DND-41 (cell line): ENCODE results near the gene COBL.

ENCODE experiments used
- ATAC-seq: fragments of 200-7000 bp; cut with Tn5 transposase; 3 replicates; pipeline ENCODE4 v1.9.1; 2021; ENCODE audit warnings: low read depth; ENCODE audit not compliant: insufficient read depth
- DNase-seq: peaks from one replicate; pipeline ENCODE4 v3.0.0-alpha.2; 2020
- H2AFZ ChIP-seq: 2 replicates; pipeline ENCODE4 v1.6.0; 2012; ENCODE audit warnings: low read depth, low read length
- H3K27ac ChIP-seq: 2 replicates; pipeline ENCODE4 v1.5.1; 2012; ENCODE audit warnings: low read length, inconsistent platforms
- H3K27me3 ChIP-seq: fragments of 200-600 bp; sonication (generic); 2 replicates; pipeline ENCODE4 v1.6.0; 2012; ENCODE audit warnings: low read length, mild to moderate bottlenecking, inconsistent platforms; ENCODE audit not compliant: insufficient read depth, poor library complexity
- H3K36me3 ChIP-seq: 2 replicates; pipeline ENCODE4 v1.5.1; 2012; ENCODE audit warnings: low read length, inconsistent platforms; ENCODE audit not compliant: insufficient read depth
- H3K4me1 ChIP-seq: 2 replicates; pipeline ENCODE4 v1.5.1; 2012; ENCODE audit warnings: mild to moderate bottlenecking, low read length; ENCODE audit not compliant: insufficient read depth
- H3K4me2 ChIP-seq: 2 replicates; pipeline ENCODE4 v1.6.0; 2012; ENCODE audit warnings: mild to moderate bottlenecking, moderate library complexity, low read length, inconsistent platforms; ENCODE audit not compliant: insufficient read depth
- H3K4me3 ChIP-seq, 2 experiments: fragments of 200-600 bp in 1 of 2; shearing (Covaris generic) in 1 of 2; 2 replicates each; pipeline ENCODE4 v1.5.1; 2012 to 2016; ENCODE audit warnings: inconsistent platforms in 2 of 2, low read length in 2 of 2, mild to moderate bottlenecking in 2 of 2, low read depth in 1 of 2, moderate library complexity in 1 of 2
- H3K79me2 ChIP-seq: 2 replicates; pipeline ENCODE4 v1.6.0; 2012; ENCODE audit warnings: low read length, inconsistent platforms; ENCODE audit not compliant: insufficient read depth
- H3K9ac ChIP-seq: 2 replicates; pipeline ENCODE4 v1.6.0; 2012; ENCODE audit warnings: low read depth, mild to moderate bottlenecking, inconsistent platforms, low read length, moderate library complexity
- H3K9me3 ChIP-seq: 2 replicates; pipeline ENCODE4 v1.5.1; 2012; ENCODE audit warnings: low read length, moderate library complexity, mild to moderate bottlenecking, inconsistent platforms; ENCODE audit not compliant: insufficient read depth, severe bottlenecking
- H4K20me1 ChIP-seq: 2 replicates; pipeline ENCODE4 v1.6.0; 2012; ENCODE audit warnings: low read length; ENCODE audit not compliant: insufficient read depth
- EZH2 ChIP-seq: IDR thresholded peaks from 3 replicates; pipeline ENCODE4 v1.6.1; 2012; ENCODE audit warnings: borderline replicate concordance, low read depth, mild to moderate bottlenecking, moderate library complexity, low read length, inconsistent platforms; ENCODE audit not compliant: severe bottlenecking
- TF ChIP-seq, protein P1 (sequence below): IDR thresholded peaks from 2 replicates; pipeline ENCODE4 v1.5.1; 2012; ENCODE audit warnings: borderline replicate concordance, low read length, moderate library complexity, mild to moderate bottlenecking; ENCODE audit not compliant: poor library complexity, severe bottlenecking; ENCODE audit errors: extremely low read depth

Gene COBL

DNA sequence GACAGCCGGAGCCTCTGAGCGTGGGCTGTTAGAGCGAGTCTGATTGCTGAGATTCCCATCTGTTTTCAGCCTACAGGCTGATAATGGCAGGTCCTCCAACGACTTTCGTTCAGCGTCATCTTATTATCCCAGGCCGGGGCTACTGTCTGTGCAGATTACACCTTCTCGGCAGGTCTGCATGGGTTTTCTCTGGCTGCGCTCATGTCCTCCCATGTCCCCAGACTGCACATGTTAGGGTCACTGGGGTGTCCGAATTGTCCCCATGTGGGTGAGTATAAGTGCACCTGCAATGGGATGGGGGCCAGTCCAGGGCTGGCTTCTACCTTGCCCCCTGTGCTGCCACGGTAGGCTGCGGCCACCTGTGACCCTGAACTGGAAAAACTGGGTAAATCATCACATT, 257.8 kb downstream of the COBL start:
- Histone ChIP-seq H3K4me2 (no peak overlapping the region), H2AFZ (no peak overlapping the region), H3K9me3 (no peaks in the 10 kb centered on the region), H3K79me2 (no peaks in the 10 kb centered on the region), H3K27me3 (no peaks in the 10 kb centered on the region), H3K4me1 (no peaks in the 10 kb centered on the region), H4K20me1 (no peaks in the 10 kb centered on the region), H3K27ac (no peak overlapping the region), H3K4me3 (no peak overlapping the region), H3K9ac (no peak overlapping the region), H3K36me3 (no peaks in the 10 kb centered on the region)
- ATAC-seq (no peak), DNase-seq (no peak)
- no peak for TF ChIP-seq EZH2
- TF ChIP-seq, protein P1, sequence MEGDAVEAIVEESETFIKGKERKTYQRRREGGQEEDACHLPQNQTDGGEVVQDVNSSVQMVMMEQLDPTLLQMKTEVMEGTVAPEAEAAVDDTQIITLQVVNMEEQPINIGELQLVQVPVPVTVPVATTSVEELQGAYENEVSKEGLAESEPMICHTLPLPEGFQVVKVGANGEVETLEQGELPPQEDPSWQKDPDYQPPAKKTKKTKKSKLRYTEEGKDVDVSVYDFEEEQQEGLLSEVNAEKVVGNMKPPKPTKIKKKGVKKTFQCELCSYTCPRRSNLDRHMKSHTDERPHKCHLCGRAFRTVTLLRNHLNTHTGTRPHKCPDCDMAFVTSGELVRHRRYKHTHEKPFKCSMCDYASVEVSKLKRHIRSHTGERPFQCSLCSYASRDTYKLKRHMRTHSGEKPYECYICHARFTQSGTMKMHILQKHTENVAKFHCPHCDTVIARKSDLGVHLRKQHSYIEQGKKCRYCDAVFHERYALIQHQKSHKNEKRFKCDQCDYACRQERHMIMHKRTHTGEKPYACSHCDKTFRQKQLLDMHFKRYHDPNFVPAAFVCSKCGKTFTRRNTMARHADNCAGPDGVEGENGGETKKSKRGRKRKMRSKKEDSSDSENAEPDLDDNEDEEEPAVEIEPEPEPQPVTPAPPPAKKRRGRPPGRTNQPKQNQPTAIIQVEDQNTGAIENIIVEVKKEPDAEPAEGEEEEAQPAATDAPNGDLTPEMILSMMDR = no peak

DNA sequence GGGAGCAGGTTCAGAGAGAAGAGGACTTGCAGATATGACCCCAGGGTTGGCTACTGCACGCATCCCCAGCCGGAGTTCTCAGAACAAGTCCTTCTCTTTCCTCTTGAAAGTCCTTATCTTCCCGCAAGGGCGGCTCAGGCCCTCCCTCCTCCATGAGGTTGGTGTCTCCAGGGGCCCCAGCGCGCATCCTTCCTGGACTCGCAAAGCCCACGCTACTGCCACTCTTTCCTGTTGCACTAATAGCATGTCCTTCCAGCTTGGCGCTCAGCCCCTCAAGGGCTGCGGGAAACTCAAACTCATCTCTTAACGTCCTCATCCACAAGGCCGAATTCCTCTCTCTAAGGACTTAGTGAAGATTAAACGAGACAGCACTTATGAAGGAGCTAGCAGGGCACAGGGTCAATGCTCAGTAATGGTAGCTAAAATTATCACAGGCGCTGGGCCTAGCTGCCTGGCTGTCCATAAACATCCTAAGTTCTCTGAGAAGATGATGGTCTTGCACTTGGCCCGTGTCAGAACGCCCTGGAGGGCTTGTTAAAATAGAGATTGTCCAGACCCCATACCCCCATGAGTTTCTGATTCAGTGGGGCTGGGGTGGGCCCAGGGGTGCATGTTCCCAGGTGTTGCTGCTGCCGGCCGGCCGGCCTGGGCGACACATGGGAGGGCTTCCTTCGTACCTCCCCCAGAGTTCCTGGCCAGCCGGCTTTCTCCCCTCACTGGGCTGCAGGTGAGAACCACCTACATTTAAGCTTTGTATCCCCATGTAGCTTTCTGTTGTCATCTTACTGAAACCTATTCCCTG, 261.4 kb downstream of the COBL start:
- H3K9ac ChIP-seq = no peak overlapping the region
- H3K4me1 ChIP-seq = no peaks in the 10 kb centered on the region
- no peaks in the 10 kb centered on the region for H3K27me3 ChIP-seq
- no peaks in the 10 kb centered on the region for H4K20me1 ChIP-seq
- no peak overlapping the region for H2AFZ ChIP-seq
- H3K27ac ChIP-seq = no peak overlapping the region
- no peak overlapping the region for H3K4me3 ChIP-seq
- H3K36me3 ChIP-seq = no peaks in the 10 kb centered on the region
- ATAC-seq (no peak), DNase-seq (no peak)
- H3K9me3 ChIP-seq = no peaks in the 10 kb centered on the region
- TF ChIP-seq EZH2 = no peak
- TF ChIP-seq, protein P1 = no peak
- H3K4me2 ChIP-seq = no peak overlapping the region
- H3K79me2 ChIP-seq = no peaks in the 10 kb centered on the region

DNA sequence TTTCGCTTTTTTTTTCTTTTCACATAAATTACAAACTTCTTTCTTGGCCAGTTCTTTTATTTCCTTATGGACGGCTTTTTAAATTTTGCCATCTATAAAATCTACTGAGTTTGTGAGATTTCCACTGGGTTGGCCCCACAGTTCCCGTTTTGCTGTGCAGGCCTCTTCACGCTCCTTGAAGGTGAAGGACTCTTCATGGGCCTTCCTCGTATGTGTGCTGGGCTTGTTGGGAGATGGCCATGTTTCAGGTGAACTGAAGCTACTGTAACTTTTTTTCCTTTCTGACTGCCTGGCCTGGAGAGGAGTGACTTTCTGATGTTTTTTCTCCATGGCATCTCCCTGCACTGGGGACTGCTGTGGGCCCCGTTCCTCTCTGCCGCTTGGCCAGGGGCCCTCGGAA, 262.4 kb downstream of the COBL start:
- Histone ChIP-seq H3K79me2 (no peaks in the 10 kb centered on the region), H3K9me3 (no peaks in the 10 kb centered on the region), H3K36me3 (no peaks in the 10 kb centered on the region), H3K4me2 (no peak overlapping the region), H4K20me1 (no peaks in the 10 kb centered on the region), H3K27me3 (no peaks in the 10 kb centered on the region), H3K27ac (no peak overlapping the region), H3K9ac (no peak overlapping the region), H3K4me1 (no peaks in the 10 kb centered on the region), H3K4me3 (no peak overlapping the region), H2AFZ (no peak overlapping the region)
- DNase-seq = no peak
- TF ChIP-seq, protein P1 = no peak
- TF ChIP-seq EZH2 = no peak
- ATAC-seq = no peak
